GM18867 (cell line): ENCODE measurements around the gene MYO7B.

Experiments
- ATAC-seq: cut with Tn5 transposase; IDR thresholded peaks from one replicate; pipeline ENCODE4 v1.9.1; 2021; ENCODE audit warnings: mild to moderate bottlenecking, moderate library complexity; ENCODE audit not compliant: unreplicated experiment

MYO7B gene

GRCh38 chr2:127551221-127551930 is 15.9 kb downstream of the MYO7B start:
- no peak for ATAC-seq

- ATAC-seq, result no peak
These were observed 16.9 kb downstream of the MYO7B start for GRCh38 chr2:127552336-127552735.

GRCh38 chr2:127552846-127553245 is 17.4 kb downstream of the MYO7B start:
- ATAC-seq, result no peak

- ATAC-seq, result no peak
These were observed 23.4 kb downstream of the MYO7B start for GRCh38 chr2:127558911-127559310.

GRCh38 chr2:127559454-127559853 is 24.0 kb downstream of the MYO7B start:
- ATAC-seq, result no peak

- no peak for ATAC-seq
These were observed 24.9 kb downstream of the MYO7B start for GRCh38 chr2:127560201-127560930.

GRCh38 chr2:127560931-127561280 is 25.4 kb downstream of the MYO7B start:
- ATAC-seq, result no peak

- ATAC-seq, result no peak
These were observed 25.9 kb downstream of the MYO7B start for GRCh38 chr2:127561371-127561770.

GRCh38 chr2:127562936-127563335 is 27.5 kb downstream of the MYO7B start:
- no peak for ATAC-seq

GRCh38 chr2:127563458-127564428 is 28.3 kb downstream of the MYO7B start:
- ATAC-seq, result peak; percentile 99

GRCh38 chr2:127564429-127565260 is 29.2 kb downstream of the MYO7B start:
- ATAC-seq, result no peak

- no peak for ATAC-seq
These were observed 30.0 kb downstream of the MYO7B start for GRCh38 chr2:127565261-127566138.

GRCh38 chr2:127566139-127566417 is 30.6 kb downstream of the MYO7B start:
- ATAC-seq, result no peak

- ATAC-seq, result no peak
These were observed 31.1 kb downstream of the MYO7B start for GRCh38 chr2:127566576-127566975.

GRCh38 chr2:127567351-127567854 is 31.9 kb downstream of the MYO7B start:
- ATAC-seq, result no peak

GRCh38 chr2:127568128-127568527 is 32.6 kb downstream of the MYO7B start:
- no peak for ATAC-seq

- ATAC-seq, result no peak
These were observed 34.2 kb downstream of the MYO7B start for GRCh38 chr2:127569666-127570065.

GRCh38 chr2:127570282-127571250 is 35.1 kb downstream of the MYO7B start:
- ATAC-seq, result no peak
